LNCaP clone FGC (cell line): ENCODE measurements around the gene RYR3.

ENCODE experiments used
- DNase-seq: peaks from one replicate; pipeline ENCODE4 v3.0.0-alpha.2; 2011; ENCODE audit warnings: low read depth
- H3K4me3 ChIP-seq: 2 replicates; pipeline ENCODE4 v1.5.1; 2011; ENCODE audit warnings: mild to moderate bottlenecking, low read depth, low read length, control low read depth
- CTCF ChIP-seq: IDR thresholded peaks from 2 replicates; pipeline ENCODE4 v1.5.1; 2012; ENCODE audit warnings: mild to moderate bottlenecking; ENCODE audit not compliant: control insufficient read depth, insufficient read depth; ENCODE audit errors: extremely low read depth

Gene RYR3

GRCh38 chr15:33489335-33489734 lies 178.6 kb downstream of the RYR3 start:
- DNase-seq, result no peak
- H3K4me3 ChIP-seq, result no peak overlapping the region
- TF ChIP-seq CTCF, result no peak

GRCh38 chr15:33490703-33491102 lies 179.9 kb downstream of the RYR3 start:
- no peak overlapping the region for H3K4me3 ChIP-seq
- no peak for TF ChIP-seq CTCF
- DNase-seq, result no peak

- no peak for DNase-seq
- no peak for TF ChIP-seq CTCF
Observed at GRCh38 chr15:33492434-33493052, 181.8 kb downstream of the RYR3 start.

GRCh38 chr15:33494306-33494705 lies 183.5 kb downstream of the RYR3 start:
- no peak overlapping the region for H3K4me3 ChIP-seq
- TF ChIP-seq CTCF, result no peak
- no peak for DNase-seq

More at GRCh38 chr15:33492434-33493052, 181.8 kb downstream of the RYR3 start:
- no peak overlapping the region for H3K4me3 ChIP-seq

GRCh38 chr15:33500432-33501195 lies 189.8 kb downstream of the RYR3 start:
- no peak overlapping the region for H3K4me3 ChIP-seq
- TF ChIP-seq CTCF, result no peak
- DNase-seq, result no peak

GRCh38 chr15:33503681-33504080 lies 192.9 kb downstream of the RYR3 start:
- TF ChIP-seq CTCF, result no peak
- H3K4me3 ChIP-seq, result no peak overlapping the region
- no peak for DNase-seq
